ENCODE results near the gene RAB40A.
"Not testable (repeated sequence)": the region's sequence is repeated elsewhere in the genome, so short reads cannot be mapped to it uniquely, and the experiment has no call there.

Gene RAB40A

GRCh38 chrX:103523605-103524004 is 4.3 kb upstream of the RAB40A start:
- DNase-seq (ENCODE audit: low read depth in 3 of 3) = no peak

- no peak for DNase-seq (ENCODE audit: low read depth in 3 of 3)
Observed at GRCh38 chrX:103520386-103520785, 1.1 kb upstream of the RAB40A start.

- DNase-seq (ENCODE audit: low read depth in 3 of 3) = no peak
Observed at GRCh38 chrX:103518571-103518970, 718 bp downstream of the RAB40A start.

- DNase-seq (ENCODE audit: low read depth in 3 of 3) = no peak
Observed at GRCh38 chrX:103517246-103517645, 2.0 kb downstream of the RAB40A start.

- no peak for DNase-seq (ENCODE audit: low read depth in 3 of 3)
Observed at GRCh38 chrX:103513476-103514108, 5.7 kb downstream of the RAB40A start.

GRCh38 chrX:103513067-103513466 is 6.2 kb downstream of the RAB40A start:
- no peak for DNase-seq (ENCODE audit: low read depth in 3 of 3)

- no peak for DNase-seq (ENCODE audit: low read depth in 3 of 3)
Observed at GRCh38 chrX:103510031-103510430, 9.3 kb downstream of the RAB40A start.

GRCh38 chrX:103503853-103504207 is 15.5 kb downstream of the RAB40A start:
- DNase-seq (ENCODE audit: low read depth in 3 of 3) = no peak

GRCh38 chrX:103503163-103503852 is 16.0 kb downstream of the RAB40A start:
- DNase-seq (ENCODE audit: low read depth in 3 of 3) = no peak

- DNase-seq (ENCODE audit: low read depth in 3 of 3) = no peak
Observed at GRCh38 chrX:103498786-103499185, 20.5 kb downstream of the RAB40A start.

GRCh38 chrX:103495786-103496185 is 23.5 kb downstream of the RAB40A start:
- DNase-seq (ENCODE audit: low read depth in 3 of 3) = no peak

GRCh38 chrX:103493578-103493977 is 25.7 kb downstream of the RAB40A start:
- not testable (repeated sequence) for DNase-seq (ENCODE audit: low read depth in 3 of 3)

- DNase-seq (ENCODE audit: low read depth in 3 of 3) = peak in 2 of 3 experiments; percentile 5 to 18
Observed at GRCh38 chrX:103489733-103490132, 29.6 kb downstream of the RAB40A start.

GRCh38 chrX:103488794-103489193 is 30.5 kb downstream of the RAB40A start:
- DNase-seq (ENCODE audit: low read depth in 3 of 3) = no peak

GRCh38 chrX:103488332-103488731 is 31.0 kb downstream of the RAB40A start:
- no peak for DNase-seq (ENCODE audit: low read depth in 3 of 3)

- no peak for DNase-seq (ENCODE audit: low read depth in 3 of 3)
Observed at GRCh38 chrX:103483720-103484119, 35.6 kb downstream of the RAB40A start.

GRCh38 chrX:103480526-103480925 is 38.8 kb downstream of the RAB40A start:
- DNase-seq (ENCODE audit: low read depth in 3 of 3) = no peak

- DNase-seq (ENCODE audit: low read depth in 3 of 3) = no peak
Observed at GRCh38 chrX:103477496-103477895, 41.8 kb downstream of the RAB40A start.

- DNase-seq (ENCODE audit: low read depth in 3 of 3) = no peak
Observed at GRCh38 chrX:103475381-103475780, 43.9 kb downstream of the RAB40A start.

- DNase-seq (ENCODE audit: low read depth in 3 of 3) = not testable (repeated sequence)
Observed at GRCh38 chrX:103469977-103470376, 49.3 kb downstream of the RAB40A start.

GRCh38 chrX:103467887-103468286 is 51.4 kb downstream of the RAB40A start:
- no peak for DNase-seq (ENCODE audit: low read depth in 3 of 3)

- no peak for DNase-seq (ENCODE audit: low read depth in 3 of 3)
Observed at GRCh38 chrX:103467156-103467555, 52.1 kb downstream of the RAB40A start.

- peak; percentile 43 to 56 (median 46) for DNase-seq (ENCODE audit: low read depth in 3 of 3)
Observed at GRCh38 chrX:103464774-103465117, 54.5 kb downstream of the RAB40A start.

All from stimulated activated CD4-positive, alpha-beta T cell treated with anti-CD3 and anti-CD28 coated beads, TNF-alpha, amount 100 ng/mL, for 4 hours (primary cell).